ELF-1 (cell line): Measurements from ENCODE around the gene PNPLA5.
"Not testable (repeated sequence)": the region's sequence is repeated elsewhere in the genome, so short reads cannot be mapped to it uniquely, and the experiment has no call there.

Experiments
- DNase-seq: peaks from one replicate; pipeline ENCODE4 v3.0.0-alpha.2; 2016; ENCODE audit warnings: low read depth, low spot score

PNPLA5 gene, protein sequence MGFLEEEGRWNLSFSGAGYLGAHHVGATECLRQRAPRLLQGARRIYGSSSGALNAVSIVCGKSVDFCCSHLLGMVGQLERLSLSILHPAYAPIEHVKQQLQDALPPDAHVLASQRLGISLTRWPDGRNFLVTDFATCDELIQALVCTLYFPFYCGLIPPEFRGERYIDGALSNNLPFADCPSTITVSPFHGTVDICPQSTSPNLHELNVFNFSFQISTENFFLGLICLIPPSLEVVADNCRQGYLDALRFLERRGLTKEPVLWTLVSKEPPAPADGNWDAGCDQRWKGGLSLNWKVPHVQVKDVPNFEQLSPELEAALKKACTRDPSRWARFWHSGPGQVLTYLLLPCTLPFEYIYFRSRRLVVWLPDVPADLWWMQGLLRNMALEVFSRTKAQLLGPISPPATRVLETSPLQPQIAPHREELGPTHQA

DNA sequence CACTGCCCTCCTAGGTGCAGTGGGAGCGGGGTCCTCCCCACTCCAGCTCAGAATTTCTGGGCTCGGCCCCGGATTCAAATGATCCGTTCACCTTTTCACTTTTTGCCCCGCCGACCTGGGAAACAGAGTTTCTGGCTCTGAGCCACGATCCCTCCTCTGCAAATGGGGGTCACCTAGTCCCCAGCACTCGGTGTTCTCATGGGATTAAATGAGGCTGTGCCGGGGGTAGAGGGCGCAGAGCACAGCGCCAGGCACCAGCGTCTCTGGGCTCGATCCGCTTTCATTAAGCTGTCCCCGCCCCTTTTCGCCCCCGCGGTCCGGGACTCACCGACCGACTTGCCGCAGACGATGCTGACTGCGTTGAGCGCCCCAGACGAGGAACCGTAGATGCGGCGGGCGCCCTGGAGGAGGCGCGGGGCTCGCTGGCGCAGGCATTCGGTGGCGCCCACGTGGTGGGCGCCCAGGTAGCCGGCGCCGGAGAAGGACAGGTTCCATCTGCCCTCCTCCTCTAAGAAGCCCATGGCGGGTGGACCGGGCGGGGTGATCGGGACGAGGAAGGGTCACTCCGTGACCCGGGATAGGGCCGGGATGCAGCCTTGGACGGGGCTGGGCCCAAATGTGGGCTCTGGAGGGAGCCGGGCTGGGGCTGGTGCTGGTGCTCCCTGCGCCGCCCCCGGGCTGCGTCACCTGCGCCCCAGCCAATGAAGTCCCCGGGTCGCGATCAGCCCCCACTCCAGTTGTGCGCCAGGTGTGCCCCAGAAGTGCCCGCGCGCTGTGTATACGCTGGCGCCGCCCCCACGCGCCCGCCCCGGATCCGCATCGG lies at the start of gene PNPLA5:
TSS of gene PNPLA5 (minus strand) at position 654 of the 823 bp plus-strand sequence. CDS start at position 521, 133 bp downstream.
- peak; percentile 41 for DNase-seq

GRCh38 chr22:43941449-43941848 lies 49.6 kb upstream of the PNPLA5 start:
- DNase-seq = no peak

DNA sequence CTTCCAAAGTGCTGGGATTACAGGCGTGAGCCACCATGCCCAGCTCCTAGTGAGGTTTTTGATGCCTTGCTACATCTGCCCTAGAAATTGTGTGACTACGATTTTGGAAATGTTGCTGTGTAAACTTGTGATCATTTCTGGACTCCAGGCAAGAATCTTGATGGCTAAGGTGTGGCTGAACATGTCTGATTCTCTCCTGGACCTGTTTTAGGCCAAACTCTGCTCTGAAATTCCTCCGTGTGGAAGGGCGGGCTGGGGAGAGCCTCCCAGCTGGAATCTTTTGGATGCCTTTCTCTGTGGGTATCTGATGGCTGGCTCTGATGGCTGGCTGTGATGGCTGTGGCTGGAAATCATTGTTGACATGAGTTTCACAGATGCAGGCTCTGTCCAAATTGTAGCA lies 40.0 kb upstream of the PNPLA5 start:
- DNase-seq = no peak

DNA sequence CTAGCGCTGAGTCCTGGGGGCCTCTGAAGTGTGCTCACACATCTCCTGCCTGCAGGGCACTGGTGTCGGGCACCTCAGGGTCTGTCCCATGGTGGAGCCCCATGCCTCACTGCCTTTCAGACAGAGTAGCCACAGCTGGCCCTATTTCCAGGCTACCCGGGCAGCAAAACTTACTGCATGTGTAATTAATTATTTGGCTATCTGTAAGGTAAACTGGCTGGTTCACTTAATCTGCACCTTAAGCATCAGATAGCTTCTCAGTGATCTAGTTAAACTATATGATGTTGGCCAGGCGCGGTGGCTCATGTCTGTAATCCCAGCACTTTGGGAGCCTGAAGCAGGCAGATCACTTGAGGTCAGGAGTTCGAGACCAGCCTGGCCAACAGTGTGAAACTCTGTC lies 37.1 kb upstream of the PNPLA5 start:
- DNase-seq = no peak

GRCh38 chr22:43928468-43928867 lies 36.7 kb upstream of the PNPLA5 start:
- no peak for DNase-seq

DNA sequence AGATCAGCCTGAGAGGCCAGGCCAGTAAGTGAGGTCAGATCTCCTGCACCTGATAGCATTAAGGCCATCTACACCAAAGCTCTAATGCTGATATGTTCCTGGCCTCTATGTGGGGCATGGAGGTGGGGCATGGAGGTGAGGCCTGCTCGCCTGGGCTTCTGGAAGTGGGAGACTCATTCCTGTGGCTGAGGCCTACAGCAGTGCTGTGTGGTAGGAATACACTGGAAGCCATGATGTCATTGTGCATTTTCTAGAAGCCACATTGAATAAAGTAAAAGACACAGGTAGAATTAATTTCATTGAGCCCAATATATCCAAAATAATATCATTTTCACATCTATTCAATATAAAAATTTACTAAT lies 34.5 kb upstream of the PNPLA5 start:
- no peak for DNase-seq

DNA sequence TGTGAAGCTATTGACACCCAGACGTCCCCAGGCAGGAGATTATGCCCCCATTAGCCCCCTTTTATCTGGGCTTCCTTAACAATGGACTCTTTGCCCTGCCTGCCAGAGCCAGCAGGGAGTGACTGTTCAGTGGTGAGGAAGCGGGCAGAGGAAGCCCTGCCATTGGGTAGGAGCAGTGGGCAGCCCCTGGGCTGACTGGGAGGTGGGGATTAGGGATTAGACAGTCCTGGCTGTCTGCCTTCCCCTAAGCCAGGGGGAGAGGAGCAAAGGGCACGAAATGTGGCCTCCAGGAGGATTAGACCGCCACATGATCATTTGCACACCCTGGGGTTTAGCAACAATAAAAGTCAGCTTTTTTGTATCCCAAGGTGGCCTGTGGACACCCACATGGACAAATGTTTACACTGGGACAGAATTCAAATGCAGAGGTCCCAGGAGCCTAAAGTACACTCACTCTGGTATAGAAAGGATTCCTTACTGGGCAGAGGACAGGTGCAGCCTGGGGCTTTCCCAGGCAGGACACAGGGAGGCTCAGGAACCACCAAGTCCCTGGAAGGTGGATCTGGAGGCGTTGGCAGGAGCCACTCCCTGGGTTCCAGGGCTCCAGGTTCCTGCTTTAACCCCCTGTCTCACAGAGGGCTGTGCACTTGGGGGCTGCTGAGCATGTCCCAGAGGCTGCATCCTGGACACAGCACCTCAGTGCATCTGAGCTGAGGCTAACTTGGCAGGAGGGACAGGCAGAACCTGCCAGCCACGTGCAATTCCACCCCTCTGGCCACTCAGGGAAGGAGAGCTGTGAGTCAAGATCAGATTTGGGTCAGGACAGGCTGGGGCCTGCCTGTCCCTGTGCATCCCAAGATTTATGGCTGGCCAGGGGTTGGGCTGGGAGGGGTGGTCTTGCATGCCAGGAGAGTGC lies 33.9 kb upstream of the PNPLA5 start:
- peak; percentile 70 for DNase-seq

- DNase-seq = no peak
Measured at GRCh38 chr22:43924877-43925276, 33.1 kb upstream of the PNPLA5 start.

DNA sequence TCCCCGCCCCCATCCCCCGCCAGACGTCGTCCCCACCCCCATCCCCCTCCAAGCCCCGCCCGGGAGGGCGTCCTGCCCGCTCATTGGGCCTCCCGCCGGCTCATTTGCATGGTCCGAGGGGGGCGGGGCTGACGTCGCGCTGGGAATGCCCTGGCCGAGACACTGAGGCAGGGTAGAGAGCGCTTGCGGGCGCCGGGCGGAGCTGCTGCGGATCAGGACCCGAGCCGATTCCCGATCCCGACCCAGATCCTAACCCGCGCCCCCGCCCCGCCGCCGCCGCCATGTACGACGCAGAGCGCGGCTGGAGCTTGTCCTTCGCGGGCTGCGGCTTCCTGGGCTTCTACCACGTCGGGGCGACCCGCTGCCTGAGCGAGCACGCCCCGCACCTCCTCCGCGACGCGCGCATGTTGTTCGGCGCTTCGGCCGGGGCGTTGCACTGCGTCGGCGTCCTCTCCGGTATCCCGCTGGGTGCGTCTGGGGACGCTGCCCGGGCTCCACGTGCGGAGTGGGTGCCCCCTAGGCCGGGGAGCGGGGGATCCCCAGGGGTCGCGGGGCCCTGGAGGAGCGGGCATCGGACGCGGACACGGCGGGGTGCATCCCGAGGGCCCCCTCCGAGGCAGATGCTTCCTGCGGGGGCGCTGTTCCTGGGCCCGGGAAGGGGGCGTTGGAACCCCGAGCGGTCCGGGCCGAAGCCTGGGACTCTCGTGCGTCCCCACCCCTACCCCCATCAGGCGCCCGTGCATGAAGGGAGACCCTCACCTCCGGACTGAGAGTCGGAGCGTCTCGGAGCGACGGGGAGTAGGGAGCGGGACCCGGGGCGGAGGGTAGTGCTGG lies 32.0 kb upstream of the PNPLA5 start, which contains the start of gene PNPLA3:
TSS of gene PNPLA3 (plus strand) at position 175 of the 834 bp plus-strand sequence. CDS start at position 282, 107 bp downstream.
- peak; percentile 93 for DNase-seq

DNA sequence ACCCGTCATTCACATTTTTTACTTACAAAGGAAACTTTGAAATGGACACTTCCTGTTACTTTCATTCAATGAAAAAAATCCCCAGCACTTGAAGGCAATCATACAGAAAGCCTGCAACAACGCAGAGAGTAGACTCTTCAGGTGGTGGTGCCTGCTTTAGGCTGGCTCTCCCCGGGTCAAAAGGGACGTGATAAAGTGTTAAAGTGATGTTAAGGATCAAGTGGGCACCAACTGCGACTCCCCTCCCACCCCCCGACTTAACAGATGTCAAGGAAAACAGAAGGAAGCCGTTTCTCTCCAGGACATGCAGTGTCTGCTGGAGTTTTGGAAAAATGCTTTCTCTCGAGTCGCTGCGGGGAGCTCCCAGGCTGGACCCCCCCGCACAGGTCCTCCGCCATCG lies 31.4 kb upstream of the PNPLA5 start:
- no peak for DNase-seq

GRCh38 chr22:43922123-43922522 lies 30.3 kb upstream of the PNPLA5 start:
- peak; percentile 37 for DNase-seq

DNA sequence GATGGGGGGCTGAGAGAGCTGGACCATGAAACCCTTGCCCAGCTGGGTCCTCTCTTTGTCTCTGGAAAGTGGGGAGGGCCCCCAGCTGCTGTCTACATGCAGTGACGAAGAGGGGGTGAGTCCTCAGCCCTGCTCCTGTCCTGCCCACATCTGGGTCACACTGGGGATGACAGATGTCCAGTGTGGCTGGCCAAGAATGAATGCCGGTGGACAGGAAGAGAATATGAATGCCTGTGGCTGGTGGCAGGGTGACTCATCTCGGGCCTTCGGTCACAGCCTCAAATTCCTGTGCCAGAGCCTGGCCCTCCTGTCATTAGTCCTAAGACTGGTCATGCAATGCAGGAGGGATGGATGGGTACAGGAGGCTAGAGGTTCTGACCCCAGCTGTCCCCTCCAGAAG lies 29.6 kb upstream of the PNPLA5 start:
- no peak for DNase-seq

GRCh38 chr22:43919106-43919973 lies 27.5 kb upstream of the PNPLA5 start:
- DNase-seq = no peak

DNA sequence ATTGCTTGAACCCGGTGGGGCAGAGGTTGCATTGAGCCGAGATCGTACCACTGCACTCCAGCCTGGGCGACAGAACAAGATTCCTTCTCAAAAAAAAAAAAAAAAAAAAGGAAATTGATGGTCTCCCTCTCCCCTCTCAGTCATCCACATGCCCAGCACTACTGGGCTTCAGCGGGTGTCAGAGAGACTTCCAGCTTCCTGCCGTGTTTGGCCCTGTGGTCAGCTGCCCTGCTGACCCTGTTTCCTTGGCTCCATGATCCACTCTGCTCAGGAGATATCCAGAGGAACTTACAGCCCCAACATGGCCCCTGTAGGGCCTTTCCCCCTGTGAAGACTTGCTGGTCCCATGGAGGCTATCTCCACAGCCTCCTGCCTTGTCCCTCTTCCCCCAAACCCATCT lies 25.7 kb upstream of the PNPLA5 start:
- no peak for DNase-seq

- DNase-seq = peak; percentile 69
Measured at GRCh38 chr22:43911351-43911750, 19.5 kb upstream of the PNPLA5 start.

DNA sequence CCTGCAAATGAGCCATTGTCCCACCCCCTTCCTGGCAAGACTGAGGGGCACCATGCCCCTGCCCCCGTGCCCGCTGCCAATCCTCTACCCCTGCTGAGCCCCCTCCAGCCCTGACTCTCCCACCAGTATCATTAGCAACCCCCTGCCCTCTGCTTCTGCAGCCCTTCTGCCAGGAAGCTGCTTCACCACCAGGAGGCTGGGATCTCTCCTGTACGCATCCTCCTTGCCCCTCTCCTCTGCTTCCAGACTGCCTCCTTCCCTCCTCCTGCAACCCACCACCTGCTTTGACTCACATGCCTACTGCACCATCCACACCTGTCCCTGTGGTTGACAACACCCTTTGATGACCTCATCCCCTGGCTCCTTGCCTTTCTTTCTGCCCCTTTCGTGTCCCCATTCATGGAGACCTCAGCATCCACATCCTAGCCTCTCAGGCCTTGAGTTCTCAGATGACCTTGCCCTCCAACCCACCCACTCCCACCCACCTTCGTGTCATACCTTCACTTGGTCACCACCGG lies 18.4 kb upstream of the PNPLA5 start:
- DNase-seq = no peak

- DNase-seq = no peak
Measured at GRCh38 chr22:43909708-43910107, 17.9 kb upstream of the PNPLA5 start.

- DNase-seq = no peak
Measured at GRCh38 chr22:43905681-43906080, 13.9 kb upstream of the PNPLA5 start.

DNA sequence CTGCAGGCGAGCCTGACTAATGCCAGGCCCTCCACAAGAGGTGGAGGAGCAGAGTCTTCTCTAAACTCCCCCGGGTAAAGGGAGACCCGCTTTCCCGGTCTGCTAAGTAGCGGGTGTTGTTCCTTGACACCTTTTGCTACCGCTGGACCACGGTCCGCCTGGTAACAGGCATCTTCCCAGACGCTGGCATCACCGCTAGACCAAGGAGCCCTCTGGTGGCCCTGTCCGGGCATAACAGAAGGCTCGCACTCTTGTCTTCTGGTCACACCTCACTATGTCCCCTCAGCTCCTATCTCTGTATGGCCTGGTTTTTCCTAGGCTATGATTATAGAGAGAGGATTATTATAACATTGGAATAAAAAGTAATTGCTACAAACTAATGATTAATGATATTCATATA lies 12.6 kb upstream of the PNPLA5 start:
- DNase-seq = not testable (repeated sequence)
